B cell (primary cell): ENCODE results near the gene ROR2. TPM values are rescaled to one million over a fixed set of nuclear protein-coding genes. Genes with fewer than 3 reads are reported as not detected.

Source experiments
- ATAC-seq: fragments of 200-7000 bp; cut with Tn5 transposase; one replicate; pipeline ENCODE4 v1.10.0; 2021; ENCODE audit warnings: low read depth, mild to moderate bottlenecking, moderate number of reproducible peaks, moderate library complexity
- CTCF ChIA-PET: fragments of 350-600 bp; sonication (Branson Sonifier 250); formaldehyde crosslinking; loops from one replicate; lab custom pipeline; 2021; ENCODE audit warnings: antibody characterized with exemption, inconsistent platforms; lab: Charles Lee
- POLR2A ChIA-PET: fragments of 350-600 bp; sonication (Branson Sonifier 250); formaldehyde crosslinking; loops from one replicate; lab custom pipeline; 2021; ENCODE audit warnings: antibody characterized with exemption; lab: Charles Lee
- DNase-seq: peaks from one replicate; pipeline ENCODE4 v3.0.0; 2013
- H2AFZ ChIP-seq: 2 replicates; pipeline ENCODE4 v1.6.1; 2012; ENCODE audit warnings: mild to moderate bottlenecking, low read depth, low read length; ENCODE audit not compliant: insufficient read depth, poor library complexity, severe bottlenecking
- H3K27ac ChIP-seq, 2 donors: 1 replicate in 1 of 2; 2 replicates in 1 of 2; pipeline ENCODE4 v1.5.1; 2012 to 2013; ENCODE audit warnings: low read length in 2 of 2, mild to moderate bottlenecking in 2 of 2, moderate library complexity in 1 of 2
- H3K27me3 ChIP-seq, 4 experiments: fragments of 200-600 bp in 1 of 4; sonication (generic) in 1 of 4; replicated peaks in 1 of 4; 1 replicate in 2 of 4; 2 replicates in 2 of 4; pipeline versions ENCODE4 v1.6.1 to v1.7.0; 2013 to 2016; ENCODE audit warnings: low read length in 3 of 4, mild to moderate bottlenecking in 2 of 4, mixed read lengths in 1 of 4, moderate library complexity in 1 of 4; ENCODE audit not compliant: insufficient read depth in 4 of 4, control insufficient read depth in 3 of 4; ENCODE audit errors: control extremely low read depth in 1 of 4
- H3K36me3 ChIP-seq, 2 experiments: replicated peaks in 1 of 2; 1 replicate in 1 of 2; 2 replicates in 1 of 2; pipeline versions ENCODE4 v1.6.1 to v1.7.1; 2013; ENCODE audit warnings: low read length in 1 of 2; ENCODE audit not compliant: insufficient read depth in 2 of 2, control insufficient read depth in 1 of 2; ENCODE audit errors: control extremely low read depth in 1 of 2, extremely low read depth in 1 of 2
- H3K4me1 ChIP-seq, 2 donors: fragments of 200-600 bp in 1 of 2; sonication (generic) in 1 of 2; 1 replicate in 1 of 2; 2 replicates in 1 of 2; pipeline versions ENCODE4 v1.5.1 to v1.6.1; 2013 to 2017; ENCODE audit warnings: low read length in 2 of 2; ENCODE audit not compliant: control insufficient read depth in 2 of 2, insufficient read depth in 2 of 2
- H3K4me2 ChIP-seq: replicated peaks from 2 replicates; pipeline ENCODE3; 2012; ENCODE audit warnings: mild to moderate bottlenecking, low read depth, low read length; ENCODE audit not compliant: poor library complexity, severe bottlenecking
- H3K4me3 ChIP-seq, 5 experiments: fragments of 200-600 bp in 1 of 5; sonication (generic) in 1 of 5; 1 replicate in 3 of 5; 2 replicates in 2 of 5; pipeline versions ENCODE4 v1.5.1 to v1.7.0; 2011 to 2016; ENCODE audit warnings: low read length in 4 of 5, mild to moderate bottlenecking in 4 of 5, low read depth in 2 of 5, control low read depth in 1 of 5, moderate library complexity in 1 of 5; ENCODE audit not compliant: insufficient read depth in 1 of 5; ENCODE audit errors: control extremely low read depth in 1 of 5, extremely low read depth in 1 of 5
- H3K79me2 ChIP-seq: fragments of 200-600 bp; sonication (generic); one replicate; pipeline ENCODE4 v1.6.0; 2016; ENCODE audit warnings: low read length; ENCODE audit not compliant: control insufficient read depth, insufficient read depth
- H3K9ac ChIP-seq: fragments of 200-600 bp; sonication (generic); 2 replicates; pipeline ENCODE4 v1.6.1; 2017; ENCODE audit warnings: mild to moderate bottlenecking, low read length, moderate library complexity
- H3K9me3 ChIP-seq, 3 donors: one replicate each; pipeline versions ENCODE4 v1.6.1 to v1.7.1; 2013; ENCODE audit warnings: low read length in 2 of 3; ENCODE audit not compliant: control insufficient read depth in 2 of 3, insufficient read depth in 1 of 3; ENCODE audit errors: control extremely low read depth in 1 of 3
- H4K20me1 ChIP-seq: 2 replicates; pipeline ENCODE4 v1.6.0; 2012; ENCODE audit warnings: mild to moderate bottlenecking, low read length; ENCODE audit not compliant: insufficient read depth, control insufficient read depth, poor library complexity, severe bottlenecking
- H3K27ac Mint-ChIP-seq: one replicate; pipeline ENCODE4 v1.8.0; 2021; ENCODE audit warnings: mixed read lengths
- H3K27me3 Mint-ChIP-seq: one replicate; pipeline ENCODE4 v1.8.0; 2021; ENCODE audit warnings: mixed read lengths
- H3K4me1 Mint-ChIP-seq: one replicate; pipeline ENCODE4 v1.8.0; 2021; ENCODE audit warnings: mixed read lengths
- H3K4me3 Mint-ChIP-seq: one replicate; pipeline ENCODE4 v1.8.0; 2021; ENCODE audit warnings: mixed read lengths
- H3K9me3 Mint-ChIP-seq: one replicate; pipeline ENCODE4 v1.8.0; 2022; ENCODE audit warnings: mixed read lengths; ENCODE audit not compliant: insufficient read depth
- EZH2 ChIP-seq: IDR thresholded peaks from 2 replicates; pipeline ENCODE4 v1.6.1; 2012; ENCODE audit warnings: borderline replicate concordance, low read depth, mild to moderate bottlenecking, moderate library complexity, low read length; ENCODE audit not compliant: insufficient read depth, poor library complexity, severe bottlenecking
- WGBS: methylation state at CpG from one replicate; pipeline ENCODE4 v1.1.5; 2013; ENCODE audit warnings: missing lambda C conversion rate; ENCODE audit not compliant: insufficient coverage; 5-methylcytosine and 5-hydroxymethylcytosine counted together
- intact Hi-C: fragments of 100-400 bp; cut with micrococcal nuclease; formaldehyde crosslinking; loops from one replicate; pipeline ENCODE4 v1.10.0; 2022
- polyA plus RNA-seq: library from polyadenylated mRNA; depleted of rRNA; stranded (reverse); fragments of >200 nt; gene quantifications from 2 replicates; pipeline ENCODE4 v1.2.3, GENCODE V29; 2012
- total RNA-seq, 2 donors: library from RNA; stranded (reverse); fragments of 120-200 nt in 1 of 2; gene quantifications; 1 replicate in 1 of 2; 2 replicates in 1 of 2; pipeline versions ENCODE4 v1.2.3 to v1.2.4, GENCODE V29; 2013 to 2022
- TF ChIP-seq, protein P1 (sequence below): fragments of 200-600 bp; IDR thresholded peaks from one replicate; pipeline ENCODE4 v1.8.0; 2022; ENCODE audit warnings: antibody characterized with exemption, mild to moderate bottlenecking

Gene ROR2
- total and polyA plus RNA-seq, 2 donors (not counting 1 experiment from before 2014, with no cell fraction given), result 0.21 to 0.49 TPM

DNA sequence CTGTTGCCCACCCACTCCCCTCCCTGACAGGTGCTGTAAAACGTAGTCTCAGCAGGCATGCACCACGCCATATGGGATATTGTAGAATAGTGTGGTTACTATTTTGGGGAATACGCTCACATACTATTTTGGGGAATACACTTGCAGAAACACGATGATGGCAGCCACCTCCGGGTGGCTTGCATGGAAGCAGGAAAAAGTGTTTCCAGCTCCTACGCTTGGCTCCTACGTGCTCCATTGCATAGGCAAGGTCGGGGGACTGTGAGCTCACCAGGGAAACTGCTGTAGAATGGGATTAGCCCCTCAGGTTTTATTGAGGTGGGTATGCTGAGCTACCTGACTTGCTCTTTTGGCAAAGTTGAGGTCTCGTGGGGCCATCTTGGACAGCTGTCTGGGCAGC lies 366.1 kb downstream of the ROR2 start:
- no peak overlapping the region for H3K9ac ChIP-seq
- no peaks in the 10 kb centered on the region for H3K4me1 ChIP-seq
- ChIA-PET CTCF (no interaction called here), POLR2A (no interaction called here)
- 91% methylated on average over 7 of the region's 9 CpGs for WGBS
- Mint-ChIP-seq H3K4me1 (no peaks in the 10 kb centered on the region), H3K4me3 (no peak overlapping the region), H3K9me3 (peaks cover 5% of the 10 kb centered on the region), H3K27ac (no peak overlapping the region), H3K27me3 (peaks cover 24% of the 10 kb centered on the region)
- H3K36me3 ChIP-seq, result no peaks in the 10 kb centered on the region
- peaks cover 0 to 3% (median 0%) of the 10 kb centered on the region in 4 experiments for H3K27me3 ChIP-seq
- H4K20me1 ChIP-seq, result no peaks in the 10 kb centered on the region
- H3K79me2 ChIP-seq, result no peaks in the 10 kb centered on the region
- no peak overlapping the region for H3K27ac ChIP-seq
- no peaks in the 10 kb centered on the region for H3K9me3 ChIP-seq
- no peak for TF ChIP-seq EZH2
- TF ChIP-seq, protein P1, sequence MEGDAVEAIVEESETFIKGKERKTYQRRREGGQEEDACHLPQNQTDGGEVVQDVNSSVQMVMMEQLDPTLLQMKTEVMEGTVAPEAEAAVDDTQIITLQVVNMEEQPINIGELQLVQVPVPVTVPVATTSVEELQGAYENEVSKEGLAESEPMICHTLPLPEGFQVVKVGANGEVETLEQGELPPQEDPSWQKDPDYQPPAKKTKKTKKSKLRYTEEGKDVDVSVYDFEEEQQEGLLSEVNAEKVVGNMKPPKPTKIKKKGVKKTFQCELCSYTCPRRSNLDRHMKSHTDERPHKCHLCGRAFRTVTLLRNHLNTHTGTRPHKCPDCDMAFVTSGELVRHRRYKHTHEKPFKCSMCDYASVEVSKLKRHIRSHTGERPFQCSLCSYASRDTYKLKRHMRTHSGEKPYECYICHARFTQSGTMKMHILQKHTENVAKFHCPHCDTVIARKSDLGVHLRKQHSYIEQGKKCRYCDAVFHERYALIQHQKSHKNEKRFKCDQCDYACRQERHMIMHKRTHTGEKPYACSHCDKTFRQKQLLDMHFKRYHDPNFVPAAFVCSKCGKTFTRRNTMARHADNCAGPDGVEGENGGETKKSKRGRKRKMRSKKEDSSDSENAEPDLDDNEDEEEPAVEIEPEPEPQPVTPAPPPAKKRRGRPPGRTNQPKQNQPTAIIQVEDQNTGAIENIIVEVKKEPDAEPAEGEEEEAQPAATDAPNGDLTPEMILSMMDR, result no peak
- DNase-seq, result no peak
- H3K4me2 ChIP-seq, result no peak overlapping the region
- H2AFZ ChIP-seq, result no peak overlapping the region
- H3K4me3 ChIP-seq, result no peak overlapping the region
- intact Hi-C loops, result no loop called here
- ATAC-seq, result no peak

DNA sequence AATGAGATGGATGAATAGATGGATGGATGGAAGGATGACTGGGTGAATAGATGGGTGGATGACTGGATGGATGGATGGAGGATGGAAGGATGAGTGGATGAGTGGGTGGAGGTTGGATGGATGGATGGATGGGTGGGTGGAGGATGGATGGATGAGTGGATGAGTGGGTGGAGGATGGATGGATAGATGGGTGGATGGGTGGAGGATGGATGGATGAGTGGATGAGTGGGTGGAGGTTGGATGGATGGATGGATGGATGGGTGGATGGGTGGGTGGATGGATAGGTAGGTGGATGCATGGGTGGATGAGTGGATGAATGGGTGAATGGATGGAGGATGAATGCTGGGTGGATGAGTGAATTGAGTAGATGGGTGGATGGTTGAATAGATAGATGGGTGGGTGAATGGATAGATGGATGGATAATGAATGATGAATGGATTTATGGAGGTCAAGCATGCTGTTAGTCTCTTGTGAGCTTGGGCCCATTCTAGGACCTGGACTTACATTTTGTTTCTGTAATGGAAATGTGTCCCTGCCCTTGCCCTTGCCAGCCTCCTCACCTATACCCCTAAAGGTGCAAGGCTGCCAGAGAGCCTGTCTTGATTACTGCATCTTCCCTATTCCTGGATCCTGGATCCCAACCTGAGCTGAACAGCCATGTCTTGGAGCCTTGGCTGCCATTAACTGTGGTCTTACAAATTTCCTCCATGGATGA lies 366.7 kb downstream of the ROR2 start:
- Mint-ChIP-seq H3K4me3 (no peak overlapping the region), H3K27ac (no peak overlapping the region), H3K9me3 (peaks cover 5% of the 10 kb centered on the region), H3K27me3 (peaks cover 22% of the 10 kb centered on the region), H3K4me1 (no peaks in the 10 kb centered on the region)
- Histone ChIP-seq H3K4me3 (no peak overlapping the region), H3K79me2 (no peaks in the 10 kb centered on the region), H3K4me1 (no peaks in the 10 kb centered on the region), H3K27me3 (peaks cover 0 to 3% (median 0%) of the 10 kb centered on the region in 4 experiments), H3K36me3 (no peaks in the 10 kb centered on the region), H2AFZ (no peak overlapping the region), H3K9ac (no peak overlapping the region), H3K27ac (no peak overlapping the region), H3K4me2 (no peak overlapping the region), H4K20me1 (no peaks in the 10 kb centered on the region), H3K9me3 (no peaks in the 10 kb centered on the region)
- intact Hi-C loops, result no loop called here
- no peak for TF ChIP-seq EZH2
- TF ChIP-seq, protein P1, result no peak
- ATAC-seq, result no peak
- POLR2A ChIA-PET, result no interaction called here
- CTCF ChIA-PET, result no interaction called here
- no peak for DNase-seq
